ENCODE measurements around the gene RAPGEF1. TPM values are rescaled to one million over a fixed set of nuclear protein-coding genes. Genes with fewer than 3 reads are reported as not detected.

Gene RAPGEF1
- polyA plus RNA-seq, 3 donors = 37.4 to 41.3 (median 38.2) TPM

DNA sequence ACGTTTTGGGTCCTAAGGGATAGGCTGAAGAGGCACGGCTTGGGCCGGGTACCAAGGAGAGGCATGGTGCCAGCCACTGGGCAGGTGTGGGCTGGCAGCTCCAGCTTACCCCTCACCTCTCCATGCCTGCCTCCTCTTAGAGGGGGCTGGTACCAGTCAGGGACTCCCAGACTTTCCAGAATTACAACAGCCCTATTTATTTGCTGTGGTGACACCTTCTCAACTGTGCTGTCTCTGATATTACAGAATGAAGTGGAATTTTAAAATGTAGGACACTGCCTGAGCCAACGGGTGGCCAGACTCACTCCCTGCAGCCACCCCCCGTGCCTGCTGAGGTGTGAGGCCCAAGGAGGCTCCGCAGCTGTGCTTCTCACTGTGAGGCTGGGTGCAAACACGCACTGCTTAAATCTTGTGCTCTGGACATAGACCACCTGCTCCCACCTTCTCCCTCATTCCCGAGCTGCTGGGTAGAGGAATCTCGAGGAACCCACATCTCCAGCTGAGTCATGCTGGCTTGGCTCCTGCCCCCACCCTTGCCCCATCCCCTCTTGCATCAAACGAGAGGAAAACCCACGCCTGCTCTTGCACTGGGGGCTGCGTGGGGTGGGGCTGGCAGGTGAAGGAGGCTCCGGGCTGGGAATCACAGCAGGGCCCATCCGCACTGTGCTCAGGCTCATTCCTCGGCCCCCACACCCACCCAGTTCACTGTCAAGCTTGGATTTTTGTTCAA, 146.6 kb downstream of the RAPGEF1 start:
- no peak for DNase-seq (ENCODE audit: low read depth in 3 of 3, low spot score in 2 of 3)

DNA sequence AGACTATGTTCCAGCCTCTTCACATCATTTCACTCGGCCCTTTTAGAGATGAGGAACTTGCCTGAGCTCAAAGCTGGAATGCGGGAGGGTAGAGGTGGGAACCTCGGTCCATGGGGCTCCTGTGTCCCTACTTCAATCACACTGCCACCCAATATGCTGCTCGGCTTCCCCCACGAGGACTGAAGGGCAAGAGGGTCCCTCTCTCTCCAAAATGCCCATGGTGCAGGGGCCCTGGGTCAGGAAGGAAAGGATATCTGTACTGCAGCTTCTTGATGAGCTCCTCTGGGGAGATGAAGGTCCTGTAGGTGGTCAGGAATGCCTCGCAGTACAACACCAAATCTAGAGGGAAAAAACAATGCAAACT, 148.0 kb downstream of the RAPGEF1 start:
- DNase-seq (ENCODE audit: low read depth in 3 of 3, low spot score in 2 of 3) = no peak

DNA sequence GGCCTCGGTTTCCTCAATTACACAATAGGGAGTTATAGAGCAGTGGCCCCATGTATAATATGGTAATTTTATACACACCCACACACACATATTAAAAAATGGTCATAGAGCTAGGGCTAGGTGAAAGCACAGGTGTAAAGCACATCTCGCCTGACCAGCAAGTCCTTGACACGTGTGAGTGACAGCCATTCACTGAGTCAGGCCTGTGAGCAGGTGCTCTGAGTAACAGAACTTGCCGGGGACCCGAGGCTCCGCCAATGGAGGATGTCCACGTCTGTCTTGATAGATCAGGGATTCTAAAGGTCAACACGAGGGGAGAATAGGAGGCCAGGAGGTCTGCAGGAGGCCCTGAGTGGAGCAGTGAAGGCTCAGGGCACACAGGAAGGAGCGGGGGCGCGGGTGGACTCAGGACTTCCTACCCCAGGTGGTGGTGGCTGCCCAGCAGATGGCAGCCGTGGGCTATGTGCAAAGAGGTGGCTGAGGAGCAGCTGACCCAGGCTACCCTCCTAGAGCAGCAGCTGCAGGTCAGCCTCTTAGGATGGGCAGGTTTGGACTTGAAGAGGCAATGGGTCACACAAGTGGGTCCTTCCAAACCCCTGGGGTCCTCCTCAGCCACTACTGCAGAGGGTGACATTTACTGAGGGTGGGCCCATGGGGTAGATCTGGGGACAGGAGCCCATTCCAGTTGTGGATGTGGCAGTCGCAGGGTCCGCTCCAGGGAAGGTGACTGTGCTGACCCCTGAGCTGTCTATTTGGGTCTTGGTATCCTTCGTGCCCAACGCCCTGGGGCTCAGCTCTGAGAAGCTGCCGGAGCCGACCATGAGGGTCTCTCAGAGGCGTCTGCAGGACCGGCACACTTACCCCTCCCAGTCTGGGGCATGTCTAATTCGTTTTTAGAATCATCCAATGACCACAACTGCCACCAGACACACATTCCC, 148.7 kb downstream of the RAPGEF1 start:
- DNase-seq (ENCODE audit: low read depth in 3 of 3, low spot score in 2 of 3) = no peak

DNA sequence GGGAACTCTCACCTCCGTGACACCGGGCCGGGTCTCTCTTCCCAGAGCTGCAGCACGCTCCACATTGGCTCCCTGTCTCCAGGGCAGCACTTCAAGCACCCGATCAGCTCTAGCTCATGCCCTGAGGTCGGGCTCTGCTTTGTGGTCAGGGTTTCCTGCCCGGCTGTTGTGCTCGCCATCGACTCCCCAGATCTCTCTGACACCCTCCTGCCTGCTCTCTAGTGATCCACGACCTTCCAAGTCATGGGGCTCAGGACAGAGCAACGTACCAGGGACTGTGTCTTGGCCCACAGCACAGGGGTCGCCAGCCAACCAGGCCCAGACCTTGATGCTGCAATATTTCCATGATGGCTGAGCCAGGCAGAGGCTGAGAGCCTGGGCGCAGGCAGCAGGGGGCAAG, 149.4 kb downstream of the RAPGEF1 start:
- DNase-seq (ENCODE audit: low read depth in 3 of 3, low spot score in 2 of 3) = no peak

DNA sequence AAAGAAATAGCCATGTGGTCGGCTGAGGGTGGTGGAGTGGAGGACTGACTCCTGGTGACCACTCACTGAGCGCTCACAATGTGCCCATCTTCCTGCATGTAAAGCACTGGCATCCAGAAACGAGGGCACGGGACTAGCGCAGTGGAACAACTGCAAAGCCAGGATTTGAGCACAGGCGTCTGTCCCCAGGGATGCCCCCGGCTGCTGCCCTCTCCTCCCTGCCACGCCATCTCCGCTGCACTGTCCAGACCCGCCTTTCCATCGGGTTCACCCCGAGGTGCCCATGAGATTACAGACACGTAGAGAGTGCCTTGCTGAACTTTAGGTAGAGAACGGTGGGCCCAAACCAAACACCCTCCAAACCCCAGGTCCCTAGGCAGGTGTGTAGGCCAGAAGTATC, 149.9 kb downstream of the RAPGEF1 start:
- no peak for DNase-seq (ENCODE audit: low read depth in 3 of 3, low spot score in 2 of 3)

DNA sequence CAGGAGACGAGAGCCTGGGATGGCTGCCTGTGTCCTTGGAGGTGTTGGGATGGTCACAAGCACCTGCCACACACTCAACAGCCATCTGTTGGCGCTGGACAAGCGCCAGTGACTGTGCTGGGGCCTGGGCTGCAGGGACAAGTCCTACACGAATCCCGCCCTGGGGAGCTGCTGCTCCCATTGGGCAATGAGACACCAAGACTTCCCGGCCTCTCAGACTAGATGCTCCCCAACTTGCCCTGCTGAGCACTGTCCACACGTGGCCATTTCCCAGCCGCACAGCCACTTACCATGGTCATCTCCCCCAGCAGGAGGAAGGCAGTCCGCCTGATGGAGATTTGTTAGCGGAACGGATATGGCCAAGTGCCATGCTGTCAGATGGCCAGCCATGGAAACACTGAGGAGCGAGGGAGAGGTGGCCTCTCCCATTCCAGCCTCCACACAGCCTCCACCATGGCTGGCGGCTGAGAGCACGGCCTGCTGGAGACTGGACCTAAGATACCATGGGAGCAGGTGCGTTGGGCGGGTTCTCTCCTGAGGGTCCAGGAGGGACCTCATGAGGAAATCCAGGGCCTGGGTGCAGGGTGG, 150.7 kb downstream of the RAPGEF1 start:
- no peak for DNase-seq (ENCODE audit: low read depth in 3 of 3, low spot score in 2 of 3)

DNA sequence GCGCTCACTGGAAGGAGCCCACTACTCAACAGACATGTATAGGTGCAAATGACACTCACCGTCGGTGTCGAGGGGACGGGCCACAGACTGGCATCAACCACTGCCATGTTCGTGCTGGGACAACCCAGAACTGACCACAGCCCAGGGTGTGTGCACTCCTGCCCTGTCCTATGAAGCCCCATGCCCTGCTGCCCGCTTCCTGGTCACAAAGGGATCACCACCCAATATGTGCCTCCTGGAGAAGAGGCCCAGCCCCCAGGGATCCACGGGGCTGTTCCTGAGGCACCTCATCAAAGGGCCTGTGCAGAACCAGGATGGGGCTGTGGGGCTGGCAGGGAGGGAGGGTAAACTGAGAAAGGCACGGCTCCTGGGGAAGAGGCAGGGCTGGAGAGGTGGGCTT, 151.5 kb downstream of the RAPGEF1 start:
- DNase-seq (ENCODE audit: low read depth in 3 of 3, low spot score in 2 of 3) = no peak

DNA sequence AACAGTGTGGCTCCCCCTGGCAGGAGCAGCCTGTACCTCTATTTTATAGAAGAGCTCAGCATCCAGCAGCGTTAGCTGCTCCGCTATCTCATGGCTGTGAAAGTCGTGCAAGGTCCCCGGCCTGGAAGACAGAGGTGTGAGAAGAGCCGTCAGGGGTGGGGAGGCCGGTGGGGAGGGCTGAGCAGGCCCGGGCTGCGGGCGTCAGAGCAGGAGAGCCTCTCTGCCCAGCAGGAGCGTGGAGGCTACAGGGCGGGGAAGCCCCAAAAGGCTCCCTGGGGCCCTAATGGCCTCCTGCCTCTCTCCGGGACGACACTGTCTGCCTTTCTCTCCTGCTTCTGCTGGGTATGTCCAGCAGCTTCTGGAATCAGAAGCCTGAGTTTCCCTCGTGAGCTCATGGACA, 152.0 kb downstream of the RAPGEF1 start:
- no peak for DNase-seq (ENCODE audit: low read depth in 3 of 3, low spot score in 2 of 3)

DNA sequence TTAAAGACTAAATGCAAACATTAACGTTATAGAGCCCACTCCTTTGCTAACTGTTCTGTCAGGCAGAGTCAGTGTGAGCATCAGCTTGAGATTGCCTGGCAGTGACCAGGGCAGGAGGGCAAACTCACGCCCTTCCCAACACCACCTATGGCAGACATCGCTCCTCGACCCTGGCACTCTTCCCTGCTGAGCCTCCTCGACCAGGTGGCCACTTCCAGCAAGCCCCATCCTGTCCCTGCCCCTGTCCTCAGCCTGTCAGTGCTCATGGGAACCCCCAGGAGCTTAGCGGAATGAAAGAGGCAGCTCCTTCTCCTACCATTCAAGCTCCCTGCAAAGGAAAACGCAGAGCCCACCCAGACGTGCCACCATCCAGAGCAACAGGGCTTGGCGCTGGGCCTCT, 152.5 kb downstream of the RAPGEF1 start:
- DNase-seq (ENCODE audit: low read depth in 3 of 3, low spot score in 2 of 3) = no peak

DNA sequence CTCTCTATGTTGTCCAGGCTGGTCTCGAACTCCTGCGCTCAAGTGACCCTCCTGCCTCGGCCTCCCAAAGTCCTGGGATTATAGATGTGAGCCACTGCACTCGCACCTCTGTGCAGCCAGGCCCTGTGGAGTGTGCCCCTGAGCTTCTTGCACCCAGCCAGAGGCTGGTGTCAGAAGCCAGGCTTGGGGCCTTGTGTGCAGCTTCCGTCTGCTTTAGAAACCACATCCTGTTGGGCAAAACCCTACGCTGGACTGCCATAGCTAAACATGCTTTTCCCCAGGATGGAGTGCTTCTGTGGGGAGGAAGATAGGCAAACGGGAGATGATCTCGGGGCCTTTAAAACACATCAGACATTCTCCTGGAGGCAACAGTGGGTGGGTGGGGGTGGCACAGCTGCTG, 154.5 kb downstream of the RAPGEF1 start:
- no peak for DNase-seq (ENCODE audit: low read depth in 3 of 3, low spot score in 2 of 3)

DNA sequence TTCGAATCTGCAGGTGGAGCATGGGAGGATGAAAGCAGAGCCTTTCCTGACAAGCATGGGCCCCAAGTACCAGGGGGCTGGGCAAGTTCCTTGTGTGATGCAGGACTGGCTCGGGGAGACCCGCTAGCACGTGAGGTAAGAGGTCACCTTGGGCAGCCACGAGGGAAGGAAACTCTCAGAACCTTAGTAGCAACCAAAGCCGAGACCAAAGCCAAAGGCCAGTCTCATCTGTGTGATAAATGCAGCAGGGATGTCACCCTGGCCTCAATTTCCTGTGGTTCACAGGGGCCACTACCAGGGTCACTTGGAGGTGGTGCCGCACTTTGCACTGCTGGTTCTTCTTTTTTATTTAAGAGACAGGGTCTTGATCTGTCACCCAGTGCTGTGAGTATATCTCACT, 155.0 kb downstream of the RAPGEF1 start:
- DNase-seq (ENCODE audit: low read depth in 3 of 3, low spot score in 2 of 3) = no peak

DNA sequence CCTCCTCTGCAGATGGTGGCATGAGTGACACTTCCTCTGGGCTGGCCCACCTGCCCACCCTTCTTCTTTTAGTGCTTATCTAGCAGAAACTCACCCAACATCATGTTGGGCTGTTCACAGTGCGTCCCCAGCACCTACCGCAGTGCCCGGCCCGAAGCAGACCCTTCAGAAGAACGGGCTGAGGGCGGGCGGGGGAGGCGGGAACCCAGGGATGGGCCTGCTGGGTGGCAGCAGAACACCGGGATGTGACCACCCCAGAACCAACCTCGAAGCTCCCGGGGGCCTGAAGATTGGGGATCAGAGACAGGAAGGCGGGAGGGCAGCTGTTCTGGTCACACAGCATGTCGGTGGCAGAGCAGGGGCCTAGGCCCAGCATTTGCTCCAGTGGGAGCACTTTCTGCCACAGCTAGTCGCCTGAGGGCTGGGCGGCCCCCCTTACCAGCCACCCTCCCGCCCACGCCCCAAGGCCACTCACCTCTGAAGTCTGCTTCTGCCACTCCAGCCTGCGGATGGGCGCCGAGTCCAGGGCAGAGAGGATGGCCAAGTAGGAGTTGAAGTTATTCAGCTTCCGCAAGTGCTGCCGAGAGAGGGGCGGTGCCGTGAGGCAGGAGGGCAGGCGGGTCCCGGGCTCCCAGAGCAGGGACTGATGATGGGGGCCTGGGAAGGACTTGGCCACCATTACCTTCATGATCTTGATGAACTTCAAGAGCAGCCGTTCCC, 155.9 kb downstream of the RAPGEF1 start:
- DNase-seq (ENCODE audit: low read depth in 3 of 3, low spot score in 2 of 3) = no peak

DNA sequence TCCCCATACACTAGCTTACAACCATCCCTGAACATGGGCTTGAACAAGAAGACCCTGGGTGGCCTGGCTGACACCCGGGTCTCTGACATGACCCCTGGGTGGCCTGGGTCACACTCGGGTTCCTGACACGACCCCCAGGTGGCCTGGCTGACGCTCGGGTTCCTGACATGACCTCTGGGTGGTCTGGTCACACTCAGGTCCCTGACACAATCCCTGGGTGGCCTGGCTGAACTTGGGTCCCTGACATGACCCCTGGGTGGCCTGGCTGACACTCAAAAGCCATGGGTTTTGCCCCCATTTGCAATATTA, 156.6 kb downstream of the RAPGEF1 start:
- DNase-seq (ENCODE audit: low read depth in 3 of 3, low spot score in 2 of 3) = no peak

DNA sequence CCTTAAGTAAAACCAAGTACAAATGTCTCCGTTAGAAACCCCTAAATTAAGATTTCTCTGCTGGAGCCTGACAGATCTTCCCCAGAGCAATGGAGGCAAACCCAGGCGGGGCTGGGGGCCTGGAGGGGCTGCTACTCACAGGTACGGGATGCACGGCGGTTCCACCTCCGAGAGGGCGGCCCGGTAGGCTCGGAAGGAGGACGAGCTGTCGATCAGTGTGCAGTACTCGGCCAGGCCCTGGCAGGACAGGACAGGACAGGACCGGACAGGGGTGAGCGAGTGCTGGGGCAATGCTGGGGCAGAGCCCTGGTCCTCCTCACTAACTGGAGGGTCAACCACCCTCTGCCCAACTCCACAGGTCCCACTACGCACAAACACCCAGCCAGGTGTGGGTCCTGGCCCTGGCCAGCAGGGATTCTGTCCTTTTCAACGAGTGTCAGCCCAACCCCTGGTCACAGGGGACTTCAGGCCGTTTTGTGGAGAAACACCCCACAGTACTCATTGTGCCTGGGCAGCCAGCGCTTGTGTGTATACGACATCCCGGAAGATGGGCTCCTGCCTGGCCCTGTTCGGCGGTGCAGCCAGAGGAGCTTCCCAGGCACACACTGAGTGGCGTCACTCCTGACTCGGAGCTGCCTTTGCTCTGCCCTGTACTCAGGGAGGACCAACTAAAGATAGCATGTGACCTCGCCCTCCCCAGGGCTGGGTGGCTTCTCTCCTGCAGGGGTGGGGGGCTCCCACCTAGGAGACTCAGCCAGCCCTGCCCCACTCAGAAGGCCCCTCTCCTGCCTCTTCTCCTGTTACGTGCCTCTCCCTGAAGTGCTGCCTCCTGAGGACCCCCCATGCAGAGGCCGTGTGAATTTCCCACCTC, 157.2 kb downstream of the RAPGEF1 start:
- no peak for DNase-seq (ENCODE audit: low read depth in 3 of 3, low spot score in 2 of 3)

DNA sequence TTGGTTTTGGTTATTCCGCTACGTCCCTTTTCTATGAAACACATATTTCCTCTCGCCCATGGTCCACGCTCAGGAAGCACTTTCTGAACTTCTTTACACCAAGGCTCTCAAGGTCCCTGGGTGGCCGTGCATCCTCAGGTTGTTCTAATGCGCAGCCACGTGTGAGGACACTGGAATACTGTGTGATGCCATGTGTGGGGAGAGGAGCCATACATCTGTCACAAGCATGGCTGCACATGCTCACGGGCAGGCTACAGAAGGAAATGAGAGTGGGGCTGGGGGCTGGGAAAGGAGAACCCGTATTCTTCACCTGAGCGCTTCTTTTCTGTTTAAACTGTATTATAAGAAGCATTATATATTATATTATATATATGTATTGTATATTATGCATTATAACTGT, 157.8 kb downstream of the RAPGEF1 start:
- DNase-seq (ENCODE audit: low read depth in 3 of 3, low spot score in 2 of 3) = no peak

DNA sequence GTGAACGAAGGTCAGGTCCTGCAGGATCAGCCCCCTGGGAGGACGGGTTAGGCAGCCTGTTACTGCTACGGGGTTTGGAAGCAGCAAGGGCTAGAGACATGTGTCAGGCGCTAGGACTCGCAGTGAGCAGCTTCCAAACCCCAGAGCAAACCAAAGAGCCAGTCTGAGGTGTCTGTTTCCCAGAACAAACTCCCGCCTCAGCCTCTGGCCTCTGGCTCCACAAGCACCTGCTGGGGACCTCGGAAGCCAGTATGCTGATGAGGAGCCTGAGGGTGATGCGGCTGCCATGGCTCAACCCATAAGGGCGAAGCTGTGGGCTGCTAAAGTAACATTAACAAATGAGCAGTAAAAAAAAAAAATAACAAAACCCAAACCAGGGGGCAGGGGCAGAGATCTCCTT, 159.5 kb downstream of the RAPGEF1 start:
- no peak for DNase-seq (ENCODE audit: low read depth in 3 of 3, low spot score in 2 of 3)

DNA sequence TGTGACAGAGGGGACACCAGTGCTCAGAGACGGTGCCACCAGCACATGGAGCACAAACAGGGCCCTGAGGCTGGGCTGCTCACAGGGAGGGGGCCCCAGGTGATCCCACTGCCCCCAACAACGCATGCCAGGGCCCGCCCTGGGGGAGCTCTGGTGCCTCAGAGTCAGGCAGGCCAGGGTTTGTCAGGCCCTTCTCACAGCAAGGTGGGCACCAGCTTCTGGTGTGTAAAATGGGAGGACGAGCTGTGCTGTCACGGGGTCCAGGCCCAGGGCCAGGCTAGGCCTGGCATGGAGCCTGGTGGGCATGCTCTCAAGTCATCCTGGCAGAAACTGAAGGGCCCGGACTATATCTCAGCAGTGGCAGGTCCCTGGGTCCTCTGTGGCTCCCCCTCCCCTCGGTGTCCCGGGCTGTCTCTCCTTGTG, 160.1 kb downstream of the RAPGEF1 start:
- no peak for DNase-seq (ENCODE audit: low read depth in 3 of 3, low spot score in 2 of 3)

DNA sequence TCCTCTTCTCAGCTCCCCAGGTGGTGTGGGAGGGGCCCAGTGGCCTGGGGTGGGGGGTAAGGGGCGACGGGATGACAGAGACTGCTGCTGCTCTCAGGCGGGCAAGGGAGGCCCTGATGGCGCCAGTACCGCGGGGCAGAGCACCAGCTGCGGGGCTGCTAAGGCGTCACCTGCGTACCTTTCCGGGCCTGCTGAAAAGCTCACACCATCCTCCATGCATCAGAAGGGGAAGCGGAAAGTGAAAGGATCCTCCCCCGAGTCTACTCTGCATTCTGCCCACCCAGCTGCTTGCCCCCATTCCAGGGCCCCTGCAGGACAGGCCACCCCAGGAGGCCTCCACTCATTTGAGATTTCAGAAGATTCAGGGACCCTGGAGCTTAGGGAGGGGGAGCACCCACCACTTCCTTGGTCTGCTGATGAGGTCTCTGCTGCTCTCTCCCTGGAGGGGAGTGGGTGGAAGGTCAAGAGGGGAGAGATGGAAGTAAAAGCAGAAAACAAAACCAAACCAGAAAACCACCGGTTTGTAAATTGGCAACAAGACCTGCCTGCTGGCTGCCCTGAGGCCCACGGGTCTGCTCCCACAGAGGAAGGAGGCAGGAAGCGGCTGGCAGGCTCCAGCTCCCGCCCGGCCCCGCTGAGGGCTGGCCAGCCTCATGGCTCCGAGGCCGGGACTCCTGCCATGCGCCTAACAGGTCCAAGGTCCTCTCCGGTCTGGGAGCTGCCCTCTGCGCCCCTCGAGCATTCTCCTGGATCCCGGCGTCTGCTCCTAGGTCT, 161.0 kb downstream of the RAPGEF1 start:
- no peak for DNase-seq (ENCODE audit: low read depth in 3 of 3, low spot score in 2 of 3)

DNA sequence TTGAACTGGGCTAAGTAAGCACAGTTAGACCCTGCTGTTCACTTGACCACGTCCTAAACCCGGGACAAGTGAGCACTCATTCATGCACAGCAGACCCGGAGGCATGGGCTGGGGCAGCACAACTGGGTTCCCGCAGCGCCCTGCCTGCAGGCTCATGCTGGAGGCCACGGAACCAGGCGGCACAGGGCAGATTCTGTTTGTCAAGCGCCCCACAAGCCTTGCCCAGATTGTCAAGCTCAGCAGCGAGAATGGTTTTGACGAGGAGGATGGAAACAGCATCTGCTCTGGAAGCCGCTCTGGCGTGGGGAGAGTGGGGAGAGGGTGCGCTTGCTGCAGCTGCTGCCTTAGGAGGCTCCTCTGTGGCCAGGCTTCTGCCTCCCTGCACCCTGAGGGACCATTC, 161.9 kb downstream of the RAPGEF1 start:
- DNase-seq (ENCODE audit: low read depth in 3 of 3, low spot score in 2 of 3) = no peak
